GM18511 (cell line): Measurements from ENCODE around the gene RBM17.
"Not testable (repeated sequence)": the region's sequence is repeated elsewhere in the genome, so short reads cannot be mapped to it uniquely, and the experiment has no call there.

Experiments
- ATAC-seq: cut with Tn5 transposase; IDR thresholded peaks from one replicate; pipeline ENCODE4 v1.9.1; 2021; ENCODE audit warnings: mild to moderate bottlenecking, moderate library complexity; ENCODE audit not compliant: unreplicated experiment

The RBM17 gene, protein sequence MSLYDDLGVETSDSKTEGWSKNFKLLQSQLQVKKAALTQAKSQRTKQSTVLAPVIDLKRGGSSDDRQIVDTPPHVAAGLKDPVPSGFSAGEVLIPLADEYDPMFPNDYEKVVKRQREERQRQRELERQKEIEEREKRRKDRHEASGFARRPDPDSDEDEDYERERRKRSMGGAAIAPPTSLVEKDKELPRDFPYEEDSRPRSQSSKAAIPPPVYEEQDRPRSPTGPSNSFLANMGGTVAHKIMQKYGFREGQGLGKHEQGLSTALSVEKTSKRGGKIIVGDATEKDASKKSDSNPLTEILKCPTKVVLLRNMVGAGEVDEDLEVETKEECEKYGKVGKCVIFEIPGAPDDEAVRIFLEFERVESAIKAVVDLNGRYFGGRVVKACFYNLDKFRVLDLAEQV

DNA sequence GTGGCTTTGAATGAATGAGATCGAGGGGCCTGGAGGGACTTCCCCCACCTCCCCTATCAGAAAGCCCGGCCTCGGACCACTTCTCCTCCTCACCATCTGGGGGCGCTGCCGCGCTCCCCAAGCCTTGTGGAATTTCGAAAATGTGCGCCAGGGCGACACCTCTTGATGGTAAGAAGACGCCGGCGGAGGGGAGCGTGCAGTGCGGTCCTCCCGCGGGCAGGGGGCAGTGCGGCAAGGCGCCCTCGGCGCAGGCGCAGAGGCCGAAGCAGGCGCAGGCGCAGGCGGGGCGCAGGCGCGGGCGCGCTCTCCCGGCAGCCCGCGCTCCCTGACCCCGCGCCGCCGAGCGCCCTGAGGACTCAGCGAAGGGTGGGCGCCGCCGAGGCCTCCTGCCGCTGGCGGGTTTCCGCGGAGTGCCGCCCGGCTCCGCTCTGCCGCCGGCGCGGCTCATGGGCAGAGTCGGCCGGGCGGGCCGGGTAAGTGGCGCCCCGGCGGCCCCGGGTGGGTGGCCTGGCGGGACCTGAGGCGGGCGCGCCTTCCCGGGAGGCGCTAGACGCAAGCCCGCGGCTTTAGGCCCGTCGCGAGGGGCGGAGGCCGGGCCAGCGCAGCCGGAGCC, at the start of gene RBM17:
Gene RBM17, plus strand, starts transcription at position 314 of the 613 bp plus-strand sequence. CDS start 8,032 bp downstream, outside the sequence.
- ATAC-seq, result peak; percentile 80

DNA sequence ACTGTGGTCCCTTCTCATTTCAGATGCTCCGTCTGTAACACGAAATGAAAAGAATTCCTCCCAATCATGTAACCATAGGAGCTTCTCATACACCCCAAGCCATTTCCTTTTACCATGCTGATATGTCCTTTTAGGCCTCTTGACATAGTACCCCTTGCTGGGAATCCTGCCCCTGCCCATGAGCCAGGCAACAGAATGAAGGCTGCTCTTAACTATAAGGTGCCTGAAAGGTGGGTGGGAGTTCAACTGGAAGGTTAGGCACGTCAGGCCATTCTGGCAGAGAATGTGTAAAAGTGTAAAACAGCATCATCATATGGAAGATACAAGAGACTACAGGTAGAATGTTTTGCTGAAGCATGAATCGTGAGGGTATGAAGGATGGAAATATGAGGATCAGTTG, 49.1 kb upstream of the RBM17 start:
- ATAC-seq, result no peak

GRCh38 chr10:6040205-6040604, 48.6 kb upstream of the RBM17 start:
- no peak for ATAC-seq

DNA sequence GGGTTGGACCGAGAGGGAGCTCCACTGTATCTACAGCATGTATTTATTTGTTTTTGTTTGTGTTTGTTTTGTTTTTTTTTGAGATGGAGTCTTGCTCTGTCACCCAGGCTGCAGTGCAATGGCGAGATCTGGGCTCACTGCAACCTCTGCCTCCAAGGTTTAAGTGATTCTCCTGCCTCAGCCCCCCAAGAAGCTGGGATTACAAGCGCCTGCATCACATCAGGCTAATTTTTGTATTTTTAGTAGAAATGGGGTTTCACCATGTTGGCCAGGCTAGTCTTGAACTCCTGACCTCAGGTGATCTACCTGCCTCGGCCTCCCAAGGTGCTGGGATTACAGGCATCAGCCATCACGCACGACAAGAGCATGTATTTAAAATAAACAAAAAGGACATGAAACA, 45.5 kb upstream of the RBM17 start:
- not testable (repeated sequence) for ATAC-seq

- ATAC-seq, result no peak
Measured at GRCh38 chr10:6044060-6044459, 44.8 kb upstream of the RBM17 start.

- ATAC-seq, result no peak
Measured at GRCh38 chr10:6044751-6045313, 44.0 kb upstream of the RBM17 start.

GRCh38 chr10:6045314-6045848, 43.5 kb upstream of the RBM17 start:
- ATAC-seq, result no peak

DNA sequence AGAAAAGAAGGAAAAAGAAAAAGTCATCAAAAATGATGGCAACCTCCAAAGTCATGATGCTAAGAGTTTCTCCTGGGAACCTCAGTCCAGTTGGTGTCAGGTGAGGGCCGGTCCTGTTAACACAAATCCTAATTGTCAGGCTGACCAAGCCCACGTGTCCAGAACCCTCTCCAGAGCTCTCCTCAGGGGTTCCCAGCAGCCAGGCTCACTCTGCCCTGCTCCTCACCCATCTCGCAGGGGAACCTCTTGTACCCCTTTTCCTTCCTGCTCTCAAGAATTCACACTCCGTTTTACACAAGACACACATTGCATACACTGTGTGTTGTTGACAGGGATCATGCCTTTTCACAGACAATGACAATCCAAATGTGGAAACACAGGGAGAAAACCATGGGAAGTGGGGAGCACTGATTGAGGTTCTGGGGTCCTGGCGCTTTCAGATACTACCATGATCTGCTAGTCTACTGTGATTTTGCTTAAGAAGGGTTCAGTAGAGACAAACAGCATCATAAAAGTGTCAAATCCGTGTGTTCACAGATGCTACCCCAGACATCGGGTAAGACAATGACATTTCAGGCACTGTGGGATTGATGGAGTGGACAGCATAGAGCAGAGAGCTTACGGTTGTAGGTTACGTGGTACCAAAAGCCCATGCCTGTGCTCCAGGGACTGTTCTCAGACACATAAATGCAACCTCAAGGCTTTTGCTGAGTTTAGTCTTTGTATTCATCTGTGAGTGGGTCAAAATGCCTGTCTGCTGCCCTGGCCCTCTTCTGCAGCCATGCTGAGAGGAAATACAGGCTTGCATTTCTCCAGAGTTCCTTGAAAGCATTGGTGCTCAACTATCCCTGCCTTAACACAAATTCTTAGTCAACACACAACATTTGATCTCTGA, 42.7 kb upstream of the RBM17 start:
- no peak for ATAC-seq

DNA sequence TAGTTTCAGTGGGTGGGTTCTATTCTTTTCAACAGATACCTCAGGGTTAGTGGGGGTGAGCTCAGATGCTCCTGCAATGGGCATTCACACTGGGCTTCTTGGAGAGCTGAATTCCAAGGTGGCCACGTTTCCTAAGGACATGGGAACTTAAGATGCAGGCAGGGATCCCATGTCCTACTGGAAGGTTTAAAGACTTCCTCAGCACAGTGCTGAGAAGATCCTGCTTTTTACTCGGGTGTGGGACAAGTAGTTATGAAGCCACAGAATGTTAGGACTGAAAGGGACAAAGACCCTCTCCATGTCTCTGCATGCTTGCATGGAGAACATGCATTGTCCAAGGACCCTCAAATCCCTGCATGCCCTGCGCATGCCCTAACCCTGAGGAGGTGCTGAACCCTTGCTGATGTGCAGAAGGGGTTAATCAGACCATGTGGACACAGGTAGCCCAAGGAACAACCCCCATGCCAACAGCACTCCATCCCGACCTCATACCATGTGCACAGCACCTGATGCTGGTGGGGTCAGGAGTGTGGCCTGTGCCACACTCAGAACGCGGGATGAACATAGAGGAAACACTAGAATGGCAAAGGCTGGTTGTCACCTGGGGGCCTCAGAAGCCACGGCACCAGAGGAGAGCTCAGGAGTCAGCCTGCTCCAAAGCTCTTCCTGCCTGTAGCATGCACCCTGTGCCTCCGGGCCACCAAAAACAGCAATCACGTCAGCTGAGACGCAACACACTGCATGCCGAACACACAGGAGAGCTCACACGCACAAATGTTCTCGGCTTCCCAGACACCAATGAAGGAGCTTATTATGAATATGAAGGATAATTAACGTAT, 41.8 kb upstream of the RBM17 start:
- no peak for ATAC-seq

- no peak for ATAC-seq
Measured at GRCh38 chr10:6047847-6048246, 41.0 kb upstream of the RBM17 start.

GRCh38 chr10:6048281-6049030, 40.4 kb upstream of the RBM17 start:
- no peak for ATAC-seq

GRCh38 chr10:6049031-6049400, 39.8 kb upstream of the RBM17 start:
- ATAC-seq, result no peak

- peak; percentile 70 for ATAC-seq
Measured at GRCh38 chr10:6050801-6051445, 37.9 kb upstream of the RBM17 start.

DNA sequence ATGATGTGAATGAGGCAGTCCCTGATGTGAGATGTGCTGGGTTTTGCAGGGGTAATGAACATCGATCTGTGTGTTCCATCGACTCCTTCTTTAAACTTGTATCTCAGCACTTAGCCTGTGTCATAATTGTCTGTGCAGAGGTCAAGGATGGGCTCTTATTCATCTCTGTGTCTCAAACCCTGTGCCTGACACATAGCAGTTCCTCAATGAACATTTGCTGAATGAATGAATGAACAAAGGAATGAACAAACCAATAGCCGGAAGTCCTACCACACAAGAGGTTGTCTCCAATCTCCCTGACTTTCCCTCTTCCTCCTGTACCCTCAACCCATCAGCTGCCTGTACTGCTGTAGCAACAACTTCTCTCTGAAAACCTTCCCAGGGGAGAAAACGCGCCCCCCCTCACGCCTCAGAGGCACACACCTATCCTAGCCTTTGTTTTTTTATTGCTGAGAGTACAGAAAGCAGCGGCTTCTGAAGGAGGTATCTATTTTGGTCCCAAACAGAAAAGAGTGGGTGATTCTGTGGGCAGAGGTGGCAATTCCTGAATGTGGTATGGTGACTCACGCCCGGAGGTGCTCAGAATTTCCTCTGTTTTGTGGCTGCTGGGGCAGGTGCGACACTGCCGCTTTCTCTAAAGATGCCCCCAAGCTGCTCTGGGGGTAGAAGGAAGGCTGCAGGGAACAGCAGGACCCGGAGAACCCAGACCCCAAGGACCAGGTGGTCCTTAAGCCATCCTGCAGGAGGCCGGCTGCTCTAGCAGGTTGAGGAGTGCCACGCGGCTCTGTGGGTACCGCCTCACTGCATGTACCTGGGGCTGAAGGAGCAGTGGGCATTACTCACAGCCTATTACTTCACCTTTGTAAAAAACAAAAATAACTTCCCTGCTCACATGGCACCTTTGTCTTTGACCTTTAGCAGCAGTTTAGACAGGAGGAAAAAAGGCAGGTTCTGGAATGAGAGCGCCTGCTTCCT, 36.3 kb upstream of the RBM17 start:
- ATAC-seq, result peak; percentile 35

- no peak for ATAC-seq
Measured at GRCh38 chr10:6053303-6053702, 35.5 kb upstream of the RBM17 start.

DNA sequence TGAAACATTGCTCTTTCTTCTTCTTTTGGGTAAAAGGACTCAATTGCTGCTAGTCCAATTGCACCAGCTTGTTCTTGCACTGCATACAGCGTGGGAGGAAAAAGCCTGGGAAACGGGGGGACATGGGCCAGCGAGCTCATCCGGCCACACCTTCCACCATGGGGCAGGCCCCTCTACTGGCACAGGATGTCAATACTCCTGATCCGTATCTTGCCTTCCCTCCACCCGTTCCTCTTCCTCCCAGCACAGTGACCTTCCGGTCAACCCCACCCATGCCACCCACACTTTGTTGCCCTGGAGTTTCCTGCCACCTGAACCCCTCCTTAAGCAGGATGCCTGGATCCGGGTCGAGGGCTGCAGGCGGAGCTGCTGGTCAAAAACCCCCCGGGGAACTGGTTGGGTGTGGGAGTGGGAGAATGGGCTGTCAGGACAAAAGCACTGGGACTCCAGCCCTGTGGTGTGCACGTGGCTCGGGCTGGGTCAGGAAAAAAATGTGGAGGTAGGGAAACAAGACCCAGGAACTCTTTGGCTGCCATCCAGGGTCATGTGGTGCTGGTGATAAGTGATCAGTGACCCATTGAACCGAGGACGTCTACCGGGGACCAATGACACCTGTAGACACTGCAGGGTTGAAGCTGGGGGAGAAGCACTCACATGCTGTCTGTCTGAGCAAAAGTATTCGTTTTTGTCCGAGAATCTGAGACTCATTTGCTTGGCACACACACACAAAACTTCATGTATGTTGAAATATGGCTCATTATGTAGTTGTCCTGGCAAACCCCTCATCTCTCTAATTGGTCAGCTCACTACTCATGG, 34.8 kb upstream of the RBM17 start:
- no peak for ATAC-seq

GRCh38 chr10:6054884-6055283, 34.0 kb upstream of the RBM17 start:
- no peak for ATAC-seq
